Vagina (tissue), 2 donors: Measurements from ENCODE around the gene RYR1. TPM values are rescaled to one million over a fixed set of nuclear protein-coding genes. Genes with fewer than 3 reads are reported as not detected.
A peak's percentile ranks its signal among the peaks of the same experiment; 100 is the strongest.

ENCODE experiments used
- DNase-seq, 2 donors: peaks; one replicate each; pipeline ENCODE4 v3.0.0-alpha.2; 2017; ENCODE audit errors: extremely low spot score in 2 of 2
- H3K27ac ChIP-seq: fragments of 200-600 bp; sonication (generic); one replicate; pipeline ENCODE4 v1.5.1; 2019
- H3K27me3 ChIP-seq: fragments of 200-600 bp; sonication (generic); one replicate; pipeline ENCODE4 v1.5.1; 2019
- H3K36me3 ChIP-seq, 2 donors: fragments of 200-600 bp; sonication (generic); one replicate each; pipeline ENCODE4 v1.5.1; 2017 to 2019
- H3K4me1 ChIP-seq: fragments of 200-600 bp; sonication (generic); one replicate; pipeline ENCODE4 v1.5.1; 2019
- H3K4me3 ChIP-seq, 2 donors: fragments of 200-600 bp; sonication (generic); 1 replicate in 1 of 2; 2 replicates in 1 of 2; pipeline ENCODE4 v1.5.1; 2016 to 2019
- H3K9me3 ChIP-seq: fragments of 200-600 bp; sonication (generic); one replicate; pipeline ENCODE4 v1.5.1; 2019
- CTCF ChIP-seq, 3 experiments: fragments of 450-650 bp in 2 of 3; fragments of 200-600 bp in 1 of 3; sonication (generic) in 1 of 3; IDR thresholded peaks; one replicate each; pipeline ENCODE4 v1.5.1; 2017 to 2019; ENCODE audit warnings: antibody characterized with exemption in 3 of 3, mild to moderate bottlenecking in 2 of 3, moderate library complexity in 2 of 3
- POLR2A ChIP-seq, 2 donors: fragments of 450-650 bp; IDR thresholded peaks; one replicate each; pipeline ENCODE4 v1.6.1; 2017; ENCODE audit warnings: antibody characterized with exemption in 2 of 2, mild to moderate bottlenecking in 2 of 2, moderate library complexity in 2 of 2
- POLR2AphosphoS5 ChIP-seq, 2 donors: sonication (generic); formaldehyde crosslinking; IDR thresholded peaks; one replicate each; pipeline ENCODE4 v1.9.0; 2017; ENCODE audit warnings: antibody characterized with exemption in 2 of 2, mild to moderate bottlenecking in 2 of 2, low read depth in 1 of 2; ENCODE audit not compliant: insufficient read depth in 1 of 2
- intact Hi-C: fragments of 100-400 bp; cut with DNase I; formaldehyde crosslinking; loops from one replicate; pipeline ENCODE4 v1.15.1; 2023
- total RNA-seq: library from RNA; depleted of rRNA; stranded (reverse); fragments of >200 nt; gene quantifications from one replicate; pipeline ENCODE4 v1.2.3, GENCODE V29; 2016

The RYR1 gene
- total RNA-seq, 1 donor from 2014 or later = 1.5 TPM

DNA sequence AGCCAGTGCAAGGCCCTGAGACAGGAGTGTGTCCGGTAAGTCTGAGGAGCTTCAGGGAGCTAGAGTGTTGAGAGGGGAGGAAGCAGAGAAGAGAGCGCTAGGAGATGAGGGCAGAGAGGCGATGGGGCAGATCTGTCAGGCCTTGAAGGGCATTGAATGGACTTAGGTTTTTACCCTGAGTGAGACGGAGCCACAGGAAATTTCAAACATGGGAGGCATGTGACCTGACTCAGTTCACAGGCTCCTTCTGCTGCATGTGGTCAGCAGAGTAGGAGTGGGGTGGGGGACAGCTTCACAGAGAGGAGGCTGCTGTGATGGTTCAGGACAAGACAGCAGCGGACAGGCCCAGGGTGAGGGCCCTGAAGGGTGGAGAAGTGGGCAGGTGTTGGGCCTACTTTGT is 33.1 kb upstream of the RYR1 start:
- Histone ChIP-seq H3K27ac (no peak overlapping the region), H3K27me3 (no peaks in the 10 kb centered on the region), H3K9me3 (no peaks in the 10 kb centered on the region), H3K36me3 (peaks cover 0 to 7% of the 10 kb centered on the region in 2 donors), H3K4me3 (no peak overlapping the region), H3K4me1 (peaks cover 25% of the 10 kb centered on the region)
- intact Hi-C loops = no loop called here
- no peak for DNase-seq
- TF ChIP-seq POLR2A (IDR thresholded peaks at IDR 0.05) (no peak), POLR2AphosphoS5 (IDR thresholded peaks at IDR 0.05; ENCODE audit: insufficient read depth in 1 of 2, low read depth in 1 of 2) (no peak), CTCF (IDR thresholded peaks at IDR 0.05) (no peak)

- Histone ChIP-seq H3K27ac (no peak overlapping the region), H3K36me3 (peaks cover 0 to 15% of the 10 kb centered on the region in 2 donors), H3K4me3 (no peak overlapping the region), H3K4me1 (peaks cover 22% of the 10 kb centered on the region), H3K9me3 (no peaks in the 10 kb centered on the region), H3K27me3 (no peaks in the 10 kb centered on the region)
- DNase-seq = no peak
- TF ChIP-seq POLR2A (IDR thresholded peaks at IDR 0.05) (no peak), CTCF (IDR thresholded peaks at IDR 0.05) (no peak), POLR2AphosphoS5 (IDR thresholded peaks at IDR 0.05; ENCODE audit: insufficient read depth in 1 of 2, low read depth in 1 of 2) (no peak)
- intact Hi-C loops = no loop called here
These were observed 32.3 kb upstream of the RYR1 start for GRCh38 chr19:38401148-38401547.

DNA sequence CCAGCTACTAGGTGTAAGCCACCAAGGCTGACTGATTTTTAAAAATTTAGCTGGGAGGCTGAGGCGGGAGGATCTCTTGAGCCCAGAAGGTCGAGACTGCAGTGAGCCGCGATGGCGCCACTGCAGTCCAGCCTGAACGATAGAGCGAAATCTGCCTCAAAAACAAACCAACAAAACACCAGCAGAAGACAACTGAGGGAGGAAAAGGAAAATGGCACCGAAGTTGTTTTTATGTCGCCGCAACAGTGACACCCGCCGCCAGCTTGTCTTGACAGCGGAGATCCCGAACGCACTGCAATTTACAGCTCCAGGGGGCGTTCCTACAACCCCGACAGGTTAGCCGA is 30.9 kb upstream of the RYR1 start:
- intact Hi-C loops = no loop called here
- H3K4me1 ChIP-seq = peaks cover 22% of the 10 kb centered on the region
- H3K27me3 ChIP-seq = no peaks in the 10 kb centered on the region
- peak overlapping the region; percentile 96 for H3K27ac ChIP-seq
- H3K4me3 ChIP-seq = peak overlapping the region; percentile 96 to 98
- no peak for DNase-seq
- H3K9me3 ChIP-seq = no peaks in the 10 kb centered on the region
- H3K36me3 ChIP-seq = peaks cover 0 to 23% of the 10 kb centered on the region in 2 donors
- TF ChIP-seq CTCF (IDR thresholded peaks at IDR 0.05) = no peak
- TF ChIP-seq POLR2AphosphoS5 (IDR thresholded peaks at IDR 0.05; ENCODE audit: insufficient read depth in 1 of 2, low read depth in 1 of 2) = no peak
- TF ChIP-seq POLR2A (IDR thresholded peaks at IDR 0.05) = no peak

DNA sequence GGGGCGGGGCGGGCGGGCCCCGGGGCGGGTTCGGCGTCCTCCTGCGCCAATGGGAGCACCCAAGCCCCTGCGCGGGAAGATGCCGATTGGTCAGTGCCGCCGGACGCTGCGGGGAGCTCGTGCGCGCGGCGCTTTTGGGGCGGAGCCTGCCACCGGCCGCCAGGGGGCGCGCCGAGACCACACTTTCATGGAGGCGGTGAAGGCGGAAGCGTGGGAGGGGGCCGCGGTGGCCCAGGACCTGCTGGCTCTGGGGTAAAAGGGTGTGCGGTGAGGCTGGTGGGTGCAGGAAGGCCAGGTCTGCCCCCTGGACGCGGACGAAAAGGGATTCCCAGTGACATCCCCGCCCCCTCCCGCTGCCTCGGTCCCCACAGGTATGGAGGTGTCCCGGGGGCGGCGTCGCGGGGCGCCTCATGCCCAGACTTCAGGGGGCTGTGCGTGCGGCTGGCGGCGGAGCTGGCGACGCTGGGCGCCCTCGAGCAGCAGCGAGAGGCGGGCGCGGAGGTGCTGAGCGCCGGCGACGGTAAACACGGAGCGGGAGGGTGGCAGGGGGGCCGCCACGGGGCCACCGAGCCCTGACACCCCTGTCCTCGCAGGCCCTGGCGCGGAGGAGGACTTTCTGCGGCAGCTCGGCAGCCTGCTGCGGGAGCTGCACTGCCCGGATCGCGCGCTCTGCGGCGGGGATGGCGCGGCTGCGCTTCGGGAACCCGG is 30.4 kb upstream of the RYR1 start, which contains the start of gene FAM98C:
FAM98C (plus strand) TSS at position 127 of the 708 bp plus-strand sequence; CDS start at position 188, 61 bp downstream.
- peak within 1 kb of the TSS; percentile 96 to 98 for H3K4me3 ChIP-seq
- peak in 1 of 2 donors; percentile 98 for DNase-seq
- peak within 1 kb of the TSS; percentile 96 for H3K27ac ChIP-seq
- intact Hi-C loops = no loop called here
- H3K36me3 ChIP-seq = peaks cover 0 to 23% of the 10 kb centered on the region in 2 donors
- no peak for TF ChIP-seq POLR2A (IDR thresholded peaks at IDR 0.05)
- peak; percentile 97 to 100 (median 98) for TF ChIP-seq CTCF (IDR thresholded peaks at IDR 0.05)
- TF ChIP-seq POLR2AphosphoS5 (IDR thresholded peaks at IDR 0.05; ENCODE audit: insufficient read depth in 1 of 2, low read depth in 1 of 2) = peak; percentile 38 to 64
- H3K9me3 ChIP-seq = no peaks in the 10 kb centered on the region
- no peaks in the 10 kb centered on the region for H3K27me3 ChIP-seq
- peaks cover 22% of the 10 kb centered on the region for H3K4me1 ChIP-seq

GRCh38 chr19:38404858-38405257 is 28.6 kb upstream of the RYR1 start:
- DNase-seq = no peak
- no peaks in the 10 kb centered on the region for H3K27me3 ChIP-seq
- peaks cover 0 to 23% of the 10 kb centered on the region in 2 donors for H3K36me3 ChIP-seq
- intact Hi-C loops = no loop called here
- no peaks in the 10 kb centered on the region for H3K9me3 ChIP-seq
- peaks cover 22% of the 10 kb centered on the region for H3K4me1 ChIP-seq
- H3K27ac ChIP-seq = no peak overlapping the region
- TF ChIP-seq CTCF (IDR thresholded peaks at IDR 0.05) = no peak
- TF ChIP-seq POLR2A (IDR thresholded peaks at IDR 0.05) = no peak
- TF ChIP-seq POLR2AphosphoS5 (IDR thresholded peaks at IDR 0.05; ENCODE audit: insufficient read depth in 1 of 2, low read depth in 1 of 2) = no peak
- H3K4me3 ChIP-seq = no peak overlapping the region
